H1 (cell line): Measurements from ENCODE around the gene AGR3. TPM values are rescaled to one million over a fixed set of nuclear protein-coding genes. Genes with fewer than 3 reads are reported as not detected.

Experiments
- CHD1 ChIP-seq: IDR thresholded peaks from 2 replicates; pipeline ENCODE4 v1.6.1; 2012; ENCODE audit warnings: low read depth, low read length, improper control_type of control experiment
- CTCF ChIP-seq, 3 experiments: IDR thresholded peaks; 1 replicate in 2 of 3; 2 replicates in 1 of 3; pipeline versions ENCODE4 v1.5.1 to v1.6.1; 2011; ENCODE audit warnings: low read length in 3 of 3, mild to moderate bottlenecking in 3 of 3, inconsistent platforms in 2 of 3, low read depth in 1 of 3, moderate library complexity in 1 of 3; ENCODE audit not compliant: insufficient read depth in 1 of 3; ENCODE audit errors: control extremely low read depth in 1 of 3
- SIRT6 ChIP-seq: IDR thresholded peaks from one replicate; pipeline ENCODE4 v1.7.1; 2012; ENCODE audit warnings: low read length, inconsistent platforms
- SP2 ChIP-seq: IDR thresholded peaks from 2 replicates; pipeline ENCODE4 v1.6.1; 2012; ENCODE audit warnings: mild to moderate bottlenecking, low read length, inconsistent platforms
- TEAD4 ChIP-seq: IDR thresholded peaks from 2 replicates; pipeline ENCODE4 v1.6.1; 2012; ENCODE audit warnings: low read depth, low read length, inconsistent platforms, mixed read lengths
- ZNF274 ChIP-seq: IDR thresholded peaks from 2 replicates; pipeline ENCODE4 v1.7.0; 2012; ENCODE audit warnings: low read length, borderline replicate concordance; ENCODE audit errors: extremely low read depth
- polyA plus RNA-seq, 7 experiments: library from polyadenylated mRNA; depleted of rRNA in 3 of 7; stranded (reverse) in 5 of 7; unstranded in 2 of 7; fragments of >200 nt in 5 of 7; fragments of 200-250 nt in 2 of 7; gene quantifications; 1 replicate in 5 of 7; 2 replicates in 1 of 7; 4 replicates in 1 of 7; pipeline versions ENCODE4 v1.2.1 to v1.2.3, GENCODE V29; 2011 to 2013; ENCODE audit warnings: missing spikeins in 2 of 7, mixed read lengths in 2 of 7
- total RNA-seq: library from RNA; stranded (reverse); fragmentation: NEBNext Ultra II Directional; extraction: Animal tissue kit (Norgen Biotek cat#: 25700); gene quantifications from 2 replicates; pipeline ENCODE4 v1.2.1, GENCODE V29; 2021

AGR3 gene
- total and polyA plus RNA-seq, 2 of the 8 experiments (the other 6 are each of a cell fraction or from before 2014, with no cell fraction given) = not detected

- TF ChIP-seq SP2 (no peak), ZNF274 (no peak), CTCF (IDR thresholded peaks at IDR 0.05; ENCODE audit: control extremely low read depth in 1 of 3, insufficient read depth in 1 of 3, low read depth in 1 of 3, low read length in 3 of 3) (no peak), TEAD4 (no peak), SIRT6 (no peak), CHD1 (no peak)
Measured at GRCh38 chr7:16810573-16810972, 71.2 kb downstream of the AGR3 start (continued).
